ENCODE results near the gene MCTP2.

GRCh38 chr15:94338243-94338846 is 107.0 kb downstream of the MCTP2 start:
- TF ChIP-seq POLR2A (IDR thresholded peaks at IDR 0.05) (no peak), CTCF (IDR thresholded peaks at IDR 0.05) (no peak)
